Chondrocyte (in vitro differentiated cells): ENCODE data around the gene BSG. TPM values are rescaled to one million over a fixed set of nuclear protein-coding genes. Genes with fewer than 3 reads are reported as not detected.
A peak's percentile ranks its signal among the peaks of the same experiment; 100 is the strongest.

Experiments
- DNase-seq: peaks from one replicate; pipeline ENCODE4 v3.0.0; 2021; ENCODE audit warnings: mixed read lengths, low spot score
- H3K27ac Mint-ChIP-seq: one replicate; pipeline ENCODE4 v1.8.0; 2021; ENCODE audit warnings: mild to moderate bottlenecking, moderate library complexity, mixed read lengths; ENCODE audit not compliant: unreplicated experiment
- H3K27me3 Mint-ChIP-seq: 2 replicates; pipeline ENCODE4 v1.8.0; 2021; ENCODE audit warnings: low read depth, mixed read lengths
- H3K36me3 Mint-ChIP-seq: 2 replicates; pipeline ENCODE4 v1.8.0; 2021; ENCODE audit warnings: low read depth, mixed read lengths
- H3K4me1 Mint-ChIP-seq: 2 replicates; pipeline ENCODE4 v1.8.0; 2021; ENCODE audit warnings: low read depth, mild to moderate bottlenecking, mixed read lengths
- H3K4me3 Mint-ChIP-seq: one replicate; pipeline ENCODE4 v1.8.0; 2021; ENCODE audit warnings: mild to moderate bottlenecking, moderate library complexity, mixed read lengths; ENCODE audit not compliant: unreplicated experiment
- H3K9me3 Mint-ChIP-seq: 2 replicates; pipeline ENCODE4 v1.8.0; 2021; ENCODE audit warnings: low read depth, mixed read lengths
- total RNA-seq: library from RNA; stranded (reverse); gene quantifications from 3 replicates; pipeline ENCODE4 v1.2.1, GENCODE V29; 2021
- TF ChIP-seq, protein P1 (sequence below): fragments of 200-600 bp; sonication (generic); IDR thresholded peaks from 2 replicates; pipeline ENCODE4 v1.5.0; 2021; ENCODE audit warnings: antibody characterized with exemption, mild to moderate bottlenecking, moderate library complexity

The BSG gene
- total RNA-seq, 1 donor from 2014 or later, result 440 TPM

DNA sequence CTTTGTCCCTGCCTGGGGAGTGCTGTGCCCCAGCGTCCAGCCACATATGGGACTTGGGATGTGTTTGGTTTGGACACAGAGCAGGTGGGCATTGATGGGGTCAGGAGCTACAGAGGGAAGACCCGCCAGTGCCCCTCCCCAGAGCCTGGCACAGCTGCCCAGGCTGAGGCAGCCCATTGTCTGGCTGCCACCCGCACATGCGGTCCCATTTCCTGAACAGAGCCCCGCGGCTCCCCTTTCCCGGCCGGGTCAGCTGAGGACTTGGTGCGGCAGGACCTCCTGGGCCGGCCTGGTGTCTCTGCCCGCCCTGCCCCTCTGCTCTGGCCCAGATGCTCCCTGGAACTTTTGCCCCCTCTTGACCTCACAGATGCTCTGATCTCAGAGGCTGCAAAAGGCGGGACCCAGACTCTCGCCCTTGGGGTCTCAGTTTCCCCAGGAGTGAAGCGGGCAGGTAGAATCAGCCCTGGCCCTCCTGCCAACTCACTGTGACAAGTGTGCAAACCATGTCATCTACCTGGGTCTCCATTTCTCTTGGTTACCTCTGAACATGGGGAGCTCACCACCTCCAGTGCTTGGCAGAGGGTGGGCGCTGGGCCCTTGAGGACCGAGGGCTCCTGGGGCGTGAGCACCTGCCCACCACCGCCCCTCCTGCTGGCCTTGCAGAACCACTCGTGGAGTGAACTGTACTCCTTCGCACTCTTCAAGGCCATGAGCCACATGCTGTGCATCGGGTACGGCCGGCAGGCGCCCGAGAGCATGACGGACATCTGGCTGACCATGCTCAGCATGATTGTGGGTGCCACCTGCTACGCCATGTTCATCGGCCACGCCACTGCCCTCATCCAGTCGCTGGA lies 35.1 kb downstream of the BSG start:
- Mint-ChIP-seq H3K4me1 (peaks cover 16% of the 10 kb centered on the region), H3K4me3 (no peak overlapping the region), H3K9me3 (no peaks in the 10 kb centered on the region), H3K27ac (no peak overlapping the region), H3K27me3 (no peaks in the 10 kb centered on the region), H3K36me3 (no peaks in the 10 kb centered on the region)
- TF ChIP-seq, protein P1, sequence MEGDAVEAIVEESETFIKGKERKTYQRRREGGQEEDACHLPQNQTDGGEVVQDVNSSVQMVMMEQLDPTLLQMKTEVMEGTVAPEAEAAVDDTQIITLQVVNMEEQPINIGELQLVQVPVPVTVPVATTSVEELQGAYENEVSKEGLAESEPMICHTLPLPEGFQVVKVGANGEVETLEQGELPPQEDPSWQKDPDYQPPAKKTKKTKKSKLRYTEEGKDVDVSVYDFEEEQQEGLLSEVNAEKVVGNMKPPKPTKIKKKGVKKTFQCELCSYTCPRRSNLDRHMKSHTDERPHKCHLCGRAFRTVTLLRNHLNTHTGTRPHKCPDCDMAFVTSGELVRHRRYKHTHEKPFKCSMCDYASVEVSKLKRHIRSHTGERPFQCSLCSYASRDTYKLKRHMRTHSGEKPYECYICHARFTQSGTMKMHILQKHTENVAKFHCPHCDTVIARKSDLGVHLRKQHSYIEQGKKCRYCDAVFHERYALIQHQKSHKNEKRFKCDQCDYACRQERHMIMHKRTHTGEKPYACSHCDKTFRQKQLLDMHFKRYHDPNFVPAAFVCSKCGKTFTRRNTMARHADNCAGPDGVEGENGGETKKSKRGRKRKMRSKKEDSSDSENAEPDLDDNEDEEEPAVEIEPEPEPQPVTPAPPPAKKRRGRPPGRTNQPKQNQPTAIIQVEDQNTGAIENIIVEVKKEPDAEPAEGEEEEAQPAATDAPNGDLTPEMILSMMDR, result no peak
- no peak for DNase-seq

DNA sequence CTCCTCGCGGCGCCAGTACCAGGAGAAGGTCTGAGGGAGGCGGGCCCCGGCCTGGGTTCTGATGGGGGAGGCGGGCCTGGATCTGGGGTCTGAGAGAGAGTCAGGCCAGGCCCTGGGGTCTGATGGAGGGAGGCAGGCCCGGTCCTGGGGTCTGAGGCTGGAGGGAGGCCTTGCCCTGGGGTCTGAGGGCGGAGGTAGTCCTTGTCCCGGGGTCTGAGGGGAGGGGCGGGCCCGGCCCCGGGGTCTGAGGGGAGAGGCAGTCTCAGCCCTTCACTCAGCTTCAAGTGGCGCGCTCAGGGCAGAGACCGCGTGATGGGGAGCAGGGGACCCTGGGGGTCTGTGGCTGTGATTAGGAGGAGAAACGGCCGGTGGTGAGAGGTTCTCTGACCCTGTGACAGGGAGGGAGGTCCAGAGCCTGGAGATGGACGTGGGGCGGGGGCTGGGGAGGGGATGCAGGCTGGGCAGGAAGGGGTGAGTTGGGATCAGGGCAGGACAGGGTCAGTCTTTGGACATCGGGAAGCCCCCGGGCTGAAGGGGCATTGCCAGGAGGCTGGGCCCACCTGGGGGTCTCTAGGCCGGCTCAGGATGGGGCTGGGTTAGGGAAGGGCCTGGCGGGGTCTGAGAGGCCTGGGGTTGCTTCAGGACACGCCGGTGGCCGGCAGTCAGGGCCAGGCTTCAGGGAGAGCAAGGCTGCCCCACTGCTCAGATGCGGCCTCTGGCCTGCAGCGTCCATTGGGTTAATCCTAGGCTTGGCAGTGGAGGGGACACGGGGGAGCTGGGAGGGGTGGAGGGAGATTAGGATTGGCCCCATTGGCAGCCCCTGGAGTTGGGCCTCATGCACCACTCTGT lies 36.0 kb downstream of the BSG start:
- Mint-ChIP-seq H3K4me1 (peaks cover 18% of the 10 kb centered on the region), H3K9me3 (no peaks in the 10 kb centered on the region), H3K27me3 (no peaks in the 10 kb centered on the region), H3K27ac (no peak overlapping the region), H3K4me3 (no peak overlapping the region), H3K36me3 (peaks cover 4% of the 10 kb centered on the region)
- no peak for DNase-seq
- TF ChIP-seq, protein P1, result no peak

DNA sequence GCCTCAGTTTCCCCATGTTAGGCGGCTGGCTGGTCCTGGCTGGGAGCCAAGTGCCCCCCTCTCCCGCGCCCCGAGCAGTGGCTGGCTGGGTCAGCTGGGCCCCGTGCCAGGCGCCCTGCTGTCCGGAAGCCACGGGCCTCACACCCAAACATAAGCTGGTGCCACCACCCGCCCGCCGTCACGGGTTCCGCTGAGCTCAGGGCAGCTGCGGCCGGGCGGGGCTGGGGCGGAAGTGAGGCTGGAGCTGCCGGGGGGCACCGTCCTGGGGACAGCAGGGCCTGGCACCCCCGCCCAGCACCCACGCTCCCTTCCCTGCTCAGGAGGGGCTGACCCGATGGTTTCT lies 36.6 kb downstream of the BSG start:
- no peak overlapping the region for H3K27ac Mint-ChIP-seq
- H3K27me3 Mint-ChIP-seq, result no peaks in the 10 kb centered on the region
- peaks cover 18% of the 10 kb centered on the region for H3K4me1 Mint-ChIP-seq
- peaks cover 4% of the 10 kb centered on the region for H3K36me3 Mint-ChIP-seq
- DNase-seq, result no peak
- TF ChIP-seq, protein P1, result no peak
- H3K4me3 Mint-ChIP-seq, result no peak overlapping the region
- H3K9me3 Mint-ChIP-seq, result no peaks in the 10 kb centered on the region

DNA sequence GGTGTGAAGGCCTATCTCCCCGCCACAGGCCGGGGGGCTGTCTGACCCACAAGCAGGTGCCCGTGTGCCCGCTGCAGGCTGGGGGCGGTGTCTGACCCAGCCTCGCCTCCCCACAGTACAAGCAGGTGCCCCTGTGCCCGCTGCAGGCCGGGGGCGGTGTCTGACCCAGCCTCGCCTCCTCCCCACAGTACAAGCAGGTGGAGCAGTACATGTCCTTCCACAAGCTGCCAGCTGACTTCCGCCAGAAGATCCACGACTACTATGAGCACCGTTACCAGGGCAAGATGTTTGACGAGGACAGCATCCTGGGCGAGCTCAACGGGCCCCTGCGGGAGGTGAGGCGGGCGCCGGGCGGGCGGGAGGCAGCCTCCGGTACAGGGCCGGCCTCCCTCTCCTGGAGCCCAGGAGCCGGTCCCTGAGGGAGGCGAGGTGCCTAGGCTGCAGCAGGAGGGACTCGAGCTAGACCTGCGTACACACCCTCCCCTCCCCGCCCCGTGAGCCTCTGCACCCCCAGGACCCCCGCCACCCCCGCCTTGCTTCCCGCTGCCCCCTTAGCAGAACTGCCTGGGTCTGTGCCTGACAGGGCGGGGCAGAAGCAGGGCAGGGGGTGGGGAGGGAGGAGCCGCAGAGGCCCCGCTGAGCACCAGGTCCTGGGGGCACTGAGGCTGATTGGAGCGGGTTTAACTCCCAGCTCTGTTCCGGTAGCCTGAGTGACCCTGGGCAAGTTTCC lies 37.8 kb downstream of the BSG start:
- H3K36me3 Mint-ChIP-seq, result peaks cover 10% of the 10 kb centered on the region
- H3K27me3 Mint-ChIP-seq, result no peaks in the 10 kb centered on the region
- H3K27ac Mint-ChIP-seq, result peak overlapping the region; percentile 89
- DNase-seq, result no peak
- H3K9me3 Mint-ChIP-seq, result no peaks in the 10 kb centered on the region
- no peak overlapping the region for H3K4me3 Mint-ChIP-seq
- H3K4me1 Mint-ChIP-seq, result peaks cover 18% of the 10 kb centered on the region
- TF ChIP-seq, protein P1, result no peak
